GM21381 (cell line): ENCODE results near the gene TRMT1.

ENCODE experiments used
- ATAC-seq: cut with Tn5 transposase; IDR thresholded peaks from one replicate; pipeline ENCODE4 v1.9.1; 2021; ENCODE audit warnings: mild to moderate bottlenecking, moderate library complexity; ENCODE audit not compliant: unreplicated experiment

Gene TRMT1

GRCh38 chr19:13092606-13093235, 23.8 kb downstream of the TRMT1 start:
- no peak for ATAC-seq

GRCh38 chr19:13092158-13092543, 24.4 kb downstream of the TRMT1 start:
- ATAC-seq: no peak

GRCh38 chr19:13091400-13092157, 25.0 kb downstream of the TRMT1 start:
- ATAC-seq: no peak

GRCh38 chr19:13090511-13091231, 25.9 kb downstream of the TRMT1 start:
- no peak for ATAC-seq

- ATAC-seq: no peak
Observed at GRCh38 chr19:13089857-13090507, 26.6 kb downstream of the TRMT1 start.

GRCh38 chr19:13089139-13089856, 27.2 kb downstream of the TRMT1 start:
- ATAC-seq: no peak

GRCh38 chr19:13087795-13088537, 28.6 kb downstream of the TRMT1 start:
- ATAC-seq: no peak

- ATAC-seq: no peak
Observed at GRCh38 chr19:13087295-13087694, 29.2 kb downstream of the TRMT1 start.

- ATAC-seq: no peak
Observed at GRCh38 chr19:13086341-13086740, 30.2 kb downstream of the TRMT1 start.

GRCh38 chr19:13085666-13086065, 30.9 kb downstream of the TRMT1 start:
- no peak for ATAC-seq

- ATAC-seq: no peak
Observed at GRCh38 chr19:13083627-13084026, 32.9 kb downstream of the TRMT1 start.

- ATAC-seq: no peak
Observed at GRCh38 chr19:13083008-13083404, 33.5 kb downstream of the TRMT1 start.

- ATAC-seq: no peak
Observed at GRCh38 chr19:13082192-13083007, 34.1 kb downstream of the TRMT1 start.

- ATAC-seq: no peak
Observed at GRCh38 chr19:13079542-13079986, 37.0 kb downstream of the TRMT1 start.

GRCh38 chr19:13078897-13079541, 37.5 kb downstream of the TRMT1 start:
- ATAC-seq: no peak

GRCh38 chr19:13078381-13078780, 38.2 kb downstream of the TRMT1 start:
- no peak for ATAC-seq

- ATAC-seq: no peak
Observed at GRCh38 chr19:13077240-13077639, 39.3 kb downstream of the TRMT1 start.

- ATAC-seq: no peak
Observed at GRCh38 chr19:13076787-13077186, 39.8 kb downstream of the TRMT1 start.

GRCh38 chr19:13076320-13076719, 40.2 kb downstream of the TRMT1 start:
- ATAC-seq: no peak
